Body of pancreas (tissue), 4 donors: Measurements from ENCODE around the gene RAB6D.

Experiments used
- POLR2A ChIP-seq, 3 donors: fragments of 450-650 bp; IDR thresholded peaks; one replicate each; pipeline ENCODE4 v1.6.1; 2016; ENCODE audit warnings: antibody characterized with exemption in 3 of 3, mild to moderate bottlenecking in 2 of 3
- TF ChIP-seq, protein P1 (sequence below), 7 experiments: fragments of 450-650 bp in 4 of 7; fragments of 200-600 bp in 3 of 7; sonication (generic) in 3 of 7; IDR thresholded peaks; one replicate each; pipeline ENCODE4 v1.5.1; 2016 to 2019; ENCODE audit warnings: antibody characterized with exemption in 7 of 7

GRCh38 chr2:131408778-131409177, 44.8 kb upstream of the RAB6D start:
- TF ChIP-seq, protein P1, sequence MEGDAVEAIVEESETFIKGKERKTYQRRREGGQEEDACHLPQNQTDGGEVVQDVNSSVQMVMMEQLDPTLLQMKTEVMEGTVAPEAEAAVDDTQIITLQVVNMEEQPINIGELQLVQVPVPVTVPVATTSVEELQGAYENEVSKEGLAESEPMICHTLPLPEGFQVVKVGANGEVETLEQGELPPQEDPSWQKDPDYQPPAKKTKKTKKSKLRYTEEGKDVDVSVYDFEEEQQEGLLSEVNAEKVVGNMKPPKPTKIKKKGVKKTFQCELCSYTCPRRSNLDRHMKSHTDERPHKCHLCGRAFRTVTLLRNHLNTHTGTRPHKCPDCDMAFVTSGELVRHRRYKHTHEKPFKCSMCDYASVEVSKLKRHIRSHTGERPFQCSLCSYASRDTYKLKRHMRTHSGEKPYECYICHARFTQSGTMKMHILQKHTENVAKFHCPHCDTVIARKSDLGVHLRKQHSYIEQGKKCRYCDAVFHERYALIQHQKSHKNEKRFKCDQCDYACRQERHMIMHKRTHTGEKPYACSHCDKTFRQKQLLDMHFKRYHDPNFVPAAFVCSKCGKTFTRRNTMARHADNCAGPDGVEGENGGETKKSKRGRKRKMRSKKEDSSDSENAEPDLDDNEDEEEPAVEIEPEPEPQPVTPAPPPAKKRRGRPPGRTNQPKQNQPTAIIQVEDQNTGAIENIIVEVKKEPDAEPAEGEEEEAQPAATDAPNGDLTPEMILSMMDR (IDR thresholded peaks at IDR 0.05) = no peak
- no peak for TF ChIP-seq POLR2A (IDR thresholded peaks at IDR 0.05)
